Activated CD4-positive, alpha-beta T cell treated with anti-CD3 and anti-CD28 coated beads for 36 hours (primary cell): ENCODE results near the gene GLYAT. TPM values are rescaled to one million over a fixed set of nuclear protein-coding genes. Genes with fewer than 3 reads are reported as not detected.

Experiments used
- ATAC-seq: fragments of 200-7000 bp; cut with Tn5 transposase; one replicate; pipeline ENCODE4 v1.10.0; 2021; ENCODE audit warnings: mild to moderate bottlenecking, moderate library complexity
- CTCF ChIA-PET: fragments of 350-600 bp; sonication (Branson Sonifier 250); formaldehyde crosslinking; loops from one replicate; lab custom pipeline; 2021; ENCODE audit warnings: antibody characterized with exemption; lab: Charles Lee
- POLR2A ChIA-PET: fragments of 350-600 bp; sonication (Branson Sonifier 250); formaldehyde crosslinking; loops from one replicate; lab custom pipeline; 2021; ENCODE audit warnings: antibody characterized with exemption, inconsistent platforms; lab: Charles Lee
- DNase-seq: peaks from one replicate; pipeline ENCODE4 v3.0.0-alpha.2; 2020
- H3K27ac Mint-ChIP-seq: one replicate; pipeline ENCODE4 v1.8.0; 2021; ENCODE audit warnings: mixed read lengths
- H3K27me3 Mint-ChIP-seq: one replicate; pipeline ENCODE4 v1.8.0; 2021; ENCODE audit warnings: mixed read lengths
- H3K36me3 Mint-ChIP-seq: one replicate; pipeline ENCODE4 v1.8.0; 2021; ENCODE audit warnings: low read depth, mixed read lengths
- H3K4me1 Mint-ChIP-seq: one replicate; pipeline ENCODE4 v1.8.0; 2021; ENCODE audit warnings: mixed read lengths
- H3K4me3 Mint-ChIP-seq: one replicate; pipeline ENCODE4 v1.8.0; 2021; ENCODE audit warnings: mild to moderate bottlenecking, moderate library complexity, mixed read lengths
- H3K9me3 Mint-ChIP-seq: one replicate; pipeline ENCODE4 v1.8.0; 2021; ENCODE audit warnings: low read depth, mixed read lengths
- intact Hi-C, 2 experiments: fragments of 100-400 bp; cut with DNase I in 1 of 2; cut with micrococcal nuclease in 1 of 2; formaldehyde crosslinking; loops; one replicate each; pipeline versions ENCODE4 v1.14.2 to v1.15.1; 2022 to 2024; cut with DNase I, micrococcal nuclease
- total RNA-seq, 2 experiments: library from RNA; stranded (reverse); gene quantifications; one replicate each; pipeline ENCODE4 v1.2.3, GENCODE V29; 2021

GLYAT gene
- total RNA-seq, 2 experiments from 2014 or later, result not detected

DNA sequence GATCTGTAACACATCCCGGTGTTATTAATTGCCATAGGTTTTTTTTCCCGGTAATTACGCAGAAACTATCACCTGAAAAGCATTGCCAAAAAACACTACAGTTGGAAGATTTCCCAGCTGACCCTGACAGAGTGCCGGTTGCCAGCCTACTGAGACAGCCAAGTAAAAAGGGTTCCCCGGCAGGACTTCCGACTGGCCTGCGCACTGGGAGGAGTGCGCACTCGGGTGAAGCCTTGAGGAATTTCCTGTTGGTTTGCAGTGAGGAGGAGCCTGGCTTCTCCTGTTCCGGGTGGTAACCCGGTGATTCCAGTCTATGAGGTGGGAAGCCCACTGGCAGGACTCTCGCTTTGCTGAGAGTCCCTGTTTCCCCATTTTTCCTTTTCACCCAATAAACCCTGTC is 57.1 kb downstream of the GLYAT start:
- Mint-ChIP-seq H3K4me3 (no peak overlapping the region), H3K27ac (no peak overlapping the region), H3K9me3 (no peaks in the 10 kb centered on the region), H3K36me3 (no peaks in the 10 kb centered on the region), H3K27me3 (no peaks in the 10 kb centered on the region), H3K4me1 (no peaks in the 10 kb centered on the region)
- POLR2A ChIA-PET, result no interaction called here
- CTCF ChIA-PET, result interaction anchor here (0.7 to 1.8 kb wide), 5 partner anchors 15 to 226 kb away, joined by 3 to 5 read pairs (median 4); no protein-coding TSS in a partner anchor
- ATAC-seq (no peak), DNase-seq (no peak)
- intact Hi-C loops, result loop anchor here (1.0 to 5.0 kb wide), 6 partner anchors 20 to 150 kb away; partner anchors contain the start of gene CNTF (in 1 of the 2)

DNA sequence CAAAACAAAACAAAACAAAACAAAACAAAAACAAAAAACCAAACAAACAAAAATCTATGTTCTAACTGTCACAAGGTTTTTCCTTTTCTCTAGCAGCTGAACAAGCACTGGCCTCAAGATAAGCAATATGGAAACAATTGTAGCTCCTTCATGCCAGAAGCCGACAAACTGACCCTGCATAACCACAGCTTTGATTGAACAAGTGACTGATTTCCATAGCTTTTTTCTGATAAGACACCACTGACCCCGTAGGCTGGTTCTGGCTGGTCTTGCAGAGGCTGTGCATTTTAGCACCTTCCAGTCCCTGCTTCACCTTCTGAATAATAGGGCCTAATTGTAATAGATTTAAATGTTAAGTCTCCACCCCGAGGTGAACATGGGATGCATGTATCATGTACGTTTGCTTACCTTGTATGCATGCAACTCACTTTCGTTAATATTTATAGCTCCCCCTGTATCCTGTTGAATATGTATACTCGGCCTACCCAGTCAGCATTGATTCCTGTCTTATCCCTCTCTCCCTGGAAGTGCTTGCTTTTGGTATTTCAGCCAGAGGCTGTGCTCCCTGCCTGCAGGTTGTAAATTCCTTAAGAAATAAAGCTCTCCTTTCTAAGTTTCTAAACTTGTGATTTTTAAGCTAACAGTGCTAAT is 59.6 kb downstream of the GLYAT start:
- Mint-ChIP-seq H3K4me3 (no peak overlapping the region), H3K4me1 (no peaks in the 10 kb centered on the region), H3K27me3 (no peaks in the 10 kb centered on the region), H3K36me3 (no peaks in the 10 kb centered on the region), H3K9me3 (no peaks in the 10 kb centered on the region), H3K27ac (no peak overlapping the region)
- POLR2A ChIA-PET, result interaction anchor here (0.5 kb wide), 1 partner anchor 11 kb away, joined by 9 read pairs; no protein-coding TSS in a partner anchor
- intact Hi-C loops, result loop anchor here in 1 of 2 experiments (5.0 kb wide), 1 partner anchor 50 kb away; the partner anchor contains the start of gene CNTF
- CTCF ChIA-PET, result interaction anchor here (0.7 to 2.7 kb wide), 9 partner anchors 12 to 388 kb away, joined by 3 to 11 read pairs (median 4); no protein-coding TSS in a partner anchor
- no peak for ATAC-seq
- no peak for DNase-seq

DNA sequence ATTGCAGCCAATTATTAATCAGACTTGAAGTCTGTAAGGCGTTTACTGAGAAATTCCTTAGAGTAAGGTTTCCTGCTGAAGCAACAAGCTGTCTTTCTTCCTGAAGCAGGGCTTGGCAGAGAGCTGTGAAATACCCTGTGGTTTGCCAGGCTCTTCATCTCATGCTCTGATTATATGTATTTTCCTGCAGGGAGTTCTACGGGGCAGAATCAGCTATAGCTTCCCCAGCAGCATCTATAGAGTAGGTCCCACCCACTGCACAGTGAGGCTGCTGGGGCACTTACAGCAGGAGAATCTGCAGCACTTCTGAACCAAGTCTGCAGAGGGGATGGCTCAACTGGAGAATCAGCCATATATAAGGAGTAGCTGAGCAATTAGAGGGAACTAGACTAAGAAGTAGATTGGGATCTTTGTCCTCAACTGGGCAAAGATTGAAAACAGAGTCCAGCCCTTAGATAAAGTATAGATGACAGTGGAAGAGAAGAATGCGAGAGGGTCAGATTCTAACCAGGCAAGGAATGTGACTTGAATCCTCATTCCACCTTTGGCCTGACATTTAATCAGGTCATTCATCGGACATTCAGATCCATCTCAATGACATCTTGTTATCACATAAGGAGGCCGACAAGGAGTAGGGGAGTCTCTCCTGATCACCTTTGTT is 71.7 kb downstream of the GLYAT start:
- ChIA-PET CTCF (interaction anchor here (1.2 to 1.3 kb wide), 2 partner anchors 11 to 13 kb away, joined by 3 read pairs; no protein-coding TSS in a partner anchor), POLR2A (no interaction called here)
- H3K36me3 Mint-ChIP-seq, result no peaks in the 10 kb centered on the region
- H3K27ac Mint-ChIP-seq, result no peak overlapping the region
- H3K27me3 Mint-ChIP-seq, result peaks cover 3% of the 10 kb centered on the region
- peaks cover 5% of the 10 kb centered on the region for H3K4me1 Mint-ChIP-seq
- intact Hi-C loops, result loop anchor here in 1 of 2 experiments (10.0 kb wide), 3 partner anchors 55 to 395 kb away; no protein-coding TSS in a partner anchor
- ATAC-seq, result no peak
- H3K9me3 Mint-ChIP-seq, result no peaks in the 10 kb centered on the region
- no peak overlapping the region for H3K4me3 Mint-ChIP-seq
- DNase-seq, result no peak

DNA sequence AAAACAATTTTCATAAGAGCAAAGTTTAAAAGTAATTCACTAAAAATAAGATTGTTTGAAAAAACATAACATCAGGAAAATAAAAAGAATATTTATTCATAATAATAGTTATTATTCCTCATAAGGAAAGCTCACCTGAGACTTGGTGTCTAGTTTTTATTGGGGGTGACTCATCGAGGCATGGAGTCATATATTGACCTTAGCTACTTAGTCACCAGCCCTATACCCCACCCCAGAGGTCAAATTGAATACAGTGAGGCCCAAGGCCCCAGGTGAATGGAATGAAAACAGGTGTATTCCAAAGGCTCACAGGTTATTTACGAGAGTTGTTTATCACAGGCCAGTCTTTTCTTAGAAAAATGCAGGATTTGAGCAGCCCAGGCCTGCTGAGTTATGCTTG is 72.3 kb downstream of the GLYAT start:
- H3K27me3 Mint-ChIP-seq, result peaks cover 3% of the 10 kb centered on the region
- H3K27ac Mint-ChIP-seq, result no peak overlapping the region
- POLR2A ChIA-PET, result no interaction called here
- intact Hi-C loops, result loop anchor here in 1 of 2 experiments (10.0 kb wide), 3 partner anchors 55 to 395 kb away; no protein-coding TSS in a partner anchor
- CTCF ChIA-PET, result interaction anchor here (1.2 to 1.3 kb wide), 2 partner anchors 12 to 13 kb away, joined by 3 read pairs; no protein-coding TSS in a partner anchor
- DNase-seq, result no peak
- H3K36me3 Mint-ChIP-seq, result no peaks in the 10 kb centered on the region
- H3K4me1 Mint-ChIP-seq, result peaks cover 11% of the 10 kb centered on the region
- ATAC-seq, result no peak
- no peaks in the 10 kb centered on the region for H3K9me3 Mint-ChIP-seq
- no peak overlapping the region for H3K4me3 Mint-ChIP-seq

Other genes with a start within 250 kb of the GLYAT start
- under 1 TPM in 1 of 2 experiments, not detected in 1; 0.33 TPM for gene OR5B21, start 223.8 kb downstream of the GLYAT start, total RNA-seq
- gene LPXN, start 156.1 kb downstream of the GLYAT start, total RNA-seq, result 100 to 1,000 TPM; 110 to 163 TPM
- gene ZFP91, start 152.9 kb downstream of the GLYAT start, total RNA-seq, result 10 to 100 TPM; 35.7 to 44.0 TPM
- 1 to 10 TPM; 1.6 to 3.4 TPM for gene CNTF, start 109.3 kb downstream of the GLYAT start, total RNA-seq
- not detected for gene GLYATL2, start 112.8 kb upstream of the GLYAT start, total RNA-seq
- 1 to 10 TPM in 1 of 2 experiments, under 1 TPM in 1; 0.50 to 1.2 TPM for gene GLYATL1, start 207.5 kb upstream of the GLYAT start, total RNA-seq